Measurements from ENCODE around the gene PARK7.
A peak's percentile ranks its signal among the peaks of the same experiment; 100 is the strongest.

Gene PARK7

DNA sequence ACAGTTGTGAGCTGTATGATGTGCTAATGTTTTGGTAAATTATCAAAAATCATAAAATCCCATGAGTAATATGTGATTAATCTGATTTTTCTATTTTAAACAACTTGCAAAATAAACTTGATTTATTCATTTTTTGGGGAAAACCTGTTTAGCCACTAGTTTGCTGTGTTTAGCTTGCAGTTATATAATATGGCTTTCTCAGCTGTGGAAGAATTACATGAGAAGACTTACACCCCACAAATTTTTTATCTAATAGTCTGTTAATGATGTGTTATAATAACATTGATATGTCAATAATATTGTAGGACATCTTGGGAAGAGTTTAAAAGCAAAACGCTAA is 67.0 kb downstream of the PARK7 start:
- no peak overlapping the region for H2AFZ ChIP-seq (ENCODE audit: low read length)
- H4K20me1 ChIP-seq (ENCODE audit: insufficient read depth, low read length): no peaks in the 10 kb centered on the region
- no peak overlapping the region for H3K4me3 ChIP-seq (ENCODE audit: low read depth, low read length, poor library complexity, severe bottlenecking)
- no peaks in the 10 kb centered on the region for H3K79me2 ChIP-seq (ENCODE audit: insufficient read depth, low read length)
- no peak overlapping the region for H3K4me2 ChIP-seq (ENCODE audit: low read length)
- TF ChIP-seq, protein P1, sequence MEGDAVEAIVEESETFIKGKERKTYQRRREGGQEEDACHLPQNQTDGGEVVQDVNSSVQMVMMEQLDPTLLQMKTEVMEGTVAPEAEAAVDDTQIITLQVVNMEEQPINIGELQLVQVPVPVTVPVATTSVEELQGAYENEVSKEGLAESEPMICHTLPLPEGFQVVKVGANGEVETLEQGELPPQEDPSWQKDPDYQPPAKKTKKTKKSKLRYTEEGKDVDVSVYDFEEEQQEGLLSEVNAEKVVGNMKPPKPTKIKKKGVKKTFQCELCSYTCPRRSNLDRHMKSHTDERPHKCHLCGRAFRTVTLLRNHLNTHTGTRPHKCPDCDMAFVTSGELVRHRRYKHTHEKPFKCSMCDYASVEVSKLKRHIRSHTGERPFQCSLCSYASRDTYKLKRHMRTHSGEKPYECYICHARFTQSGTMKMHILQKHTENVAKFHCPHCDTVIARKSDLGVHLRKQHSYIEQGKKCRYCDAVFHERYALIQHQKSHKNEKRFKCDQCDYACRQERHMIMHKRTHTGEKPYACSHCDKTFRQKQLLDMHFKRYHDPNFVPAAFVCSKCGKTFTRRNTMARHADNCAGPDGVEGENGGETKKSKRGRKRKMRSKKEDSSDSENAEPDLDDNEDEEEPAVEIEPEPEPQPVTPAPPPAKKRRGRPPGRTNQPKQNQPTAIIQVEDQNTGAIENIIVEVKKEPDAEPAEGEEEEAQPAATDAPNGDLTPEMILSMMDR (IDR thresholded peaks at IDR 0.05; ENCODE audit: low read length): no peak
- no peak for TF ChIP-seq EZH2 (IDR thresholded peaks at IDR 0.05; ENCODE audit: borderline replicate concordance, low read length)
- H3K27ac ChIP-seq (ENCODE audit: low read depth, low read length, poor library complexity, severe bottlenecking): no peak overlapping the region
- no peaks in the 10 kb centered on the region for H3F3A ChIP-seq (ENCODE audit: insufficient read depth, low read length)
- no peaks in the 10 kb centered on the region for H3K36me3 ChIP-seq (ENCODE audit: insufficient read depth, low read length)
- H3K9me2 ChIP-seq (ENCODE audit: low read depth, low read length): no peaks in the 10 kb centered on the region
- no peaks in the 10 kb centered on the region for H3K27me3 ChIP-seq (ENCODE audit: insufficient read depth, low read length)
- H3K4me1 ChIP-seq (ENCODE audit: insufficient read depth, low read length, severe bottlenecking): no peaks in the 10 kb centered on the region
- no peak overlapping the region for H3K9ac ChIP-seq (ENCODE audit: low read length)
- H3K9me3 ChIP-seq (ENCODE audit: low read length): no peaks in the 10 kb centered on the region

DNA sequence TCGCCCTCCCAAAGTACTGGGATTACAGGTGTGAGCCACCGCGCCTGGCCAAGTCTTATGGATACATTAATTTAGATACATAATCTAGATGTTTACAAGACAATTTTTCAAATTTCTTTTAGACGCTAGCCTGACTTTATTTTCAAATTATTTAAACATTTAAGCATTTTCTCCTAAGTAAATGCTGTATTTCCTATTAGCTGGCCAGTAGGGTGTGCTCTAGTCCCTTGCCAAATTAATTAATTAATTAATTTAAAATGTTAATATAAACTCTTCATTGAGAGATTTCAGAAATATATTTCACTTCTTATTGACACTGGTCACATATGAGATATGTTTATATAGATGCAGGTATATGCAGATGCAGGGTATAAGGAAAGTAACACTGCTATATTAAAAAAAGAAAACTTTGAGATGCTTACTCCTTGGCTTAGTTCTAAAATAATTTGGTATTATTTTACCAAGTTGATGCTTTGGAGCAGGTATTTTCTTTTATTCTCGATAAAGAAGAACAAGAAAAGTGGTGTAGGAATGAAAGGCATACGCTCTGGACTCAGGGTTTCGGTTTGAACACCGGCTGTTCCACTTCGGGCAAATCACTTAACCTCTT is 69.8 kb downstream of the PARK7 start:
- no peak overlapping the region for H3K9ac ChIP-seq (ENCODE audit: low read length)
- H3K27ac ChIP-seq (ENCODE audit: low read depth, low read length, poor library complexity, severe bottlenecking): no peak overlapping the region

DNA sequence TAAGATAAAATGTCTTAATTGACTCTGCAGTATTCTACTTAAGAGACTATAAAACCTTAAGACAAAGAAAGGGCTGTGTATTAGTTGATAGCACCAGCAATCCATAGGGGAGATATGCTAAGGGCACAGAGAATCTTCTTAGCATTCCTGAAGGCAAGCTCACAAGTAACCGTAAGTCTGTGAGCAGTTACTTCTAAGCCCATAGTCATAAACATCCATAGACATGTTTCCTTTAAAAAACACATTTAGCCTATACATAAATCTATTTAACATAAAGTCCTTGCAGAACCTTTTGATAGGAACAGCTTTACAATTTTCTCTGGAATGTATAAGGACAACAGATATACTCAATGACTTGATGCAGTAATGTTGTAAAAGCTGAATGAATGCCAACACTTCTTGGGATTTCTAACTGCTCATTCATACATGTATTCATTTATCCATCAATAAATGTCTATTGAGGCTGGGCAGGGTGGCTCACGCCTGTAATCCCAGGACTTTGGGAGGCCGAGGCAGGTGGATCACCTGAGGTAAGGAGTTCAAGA is 70.9 kb downstream of the PARK7 start:
- H3K9ac ChIP-seq (ENCODE audit: low read length): no peak overlapping the region
- no peak overlapping the region for H3K4me3 ChIP-seq (ENCODE audit: low read depth, low read length, poor library complexity, severe bottlenecking)
- H3F3A ChIP-seq (ENCODE audit: insufficient read depth, low read length): no peaks in the 10 kb centered on the region
- H3K9me3 ChIP-seq (ENCODE audit: low read length): no peaks in the 10 kb centered on the region
- H3K4me1 ChIP-seq (ENCODE audit: insufficient read depth, low read length, severe bottlenecking): no peaks in the 10 kb centered on the region
- TF ChIP-seq, protein P1 (IDR thresholded peaks at IDR 0.05; ENCODE audit: low read length): no peak
- no peak for TF ChIP-seq EZH2 (IDR thresholded peaks at IDR 0.05; ENCODE audit: borderline replicate concordance, low read length)
- no peak overlapping the region for H2AFZ ChIP-seq (ENCODE audit: low read length)
- no peak overlapping the region for H3K4me2 ChIP-seq (ENCODE audit: low read length)
- no peaks in the 10 kb centered on the region for H3K36me3 ChIP-seq (ENCODE audit: insufficient read depth, low read length)
- H4K20me1 ChIP-seq (ENCODE audit: insufficient read depth, low read length): no peaks in the 10 kb centered on the region
- H3K9me2 ChIP-seq (ENCODE audit: low read depth, low read length): no peaks in the 10 kb centered on the region
- no peak overlapping the region for H3K27ac ChIP-seq (ENCODE audit: low read depth, low read length, poor library complexity, severe bottlenecking)
- no peaks in the 10 kb centered on the region for H3K79me2 ChIP-seq (ENCODE audit: insufficient read depth, low read length)
- no peaks in the 10 kb centered on the region for H3K27me3 ChIP-seq (ENCODE audit: insufficient read depth, low read length)

More for the DNA sequence above, 69.8 kb downstream of the PARK7 start:
- Histone ChIP-seq H3K36me3 (ENCODE audit: insufficient read depth, low read length) (no peaks in the 10 kb centered on the region), H3K4me1 (ENCODE audit: insufficient read depth, low read length, severe bottlenecking) (no peaks in the 10 kb centered on the region), H3K79me2 (ENCODE audit: insufficient read depth, low read length) (no peaks in the 10 kb centered on the region), H3K4me2 (ENCODE audit: low read length) (no peak overlapping the region), H3K9me2 (ENCODE audit: low read depth, low read length) (no peaks in the 10 kb centered on the region), H4K20me1 (ENCODE audit: insufficient read depth, low read length) (no peaks in the 10 kb centered on the region), H3K4me3 (ENCODE audit: low read depth, low read length, poor library complexity, severe bottlenecking) (no peak overlapping the region), H3K9me3 (ENCODE audit: low read length) (no peaks in the 10 kb centered on the region), H3F3A (ENCODE audit: insufficient read depth, low read length) (no peaks in the 10 kb centered on the region), H3K27me3 (ENCODE audit: insufficient read depth, low read length) (no peaks in the 10 kb centered on the region), H2AFZ (ENCODE audit: low read length) (no peak overlapping the region)
- TF ChIP-seq, protein P1 (IDR thresholded peaks at IDR 0.05; ENCODE audit: low read length): peak; percentile 52
- TF ChIP-seq EZH2 (IDR thresholded peaks at IDR 0.05; ENCODE audit: borderline replicate concordance, low read length): no peak
